WTC11 (cell line): Measurements from ENCODE around the gene RPTOR. TPM values are rescaled to one million over a fixed set of nuclear protein-coding genes. Genes with fewer than 3 reads are reported as not detected.

Experiments used
- ARID4B ChIP-seq: sonication (generic); formaldehyde crosslinking; IDR thresholded peaks from 2 replicates; pipeline ENCODE4 v1.8.0; 2023; ENCODE audit warnings: missing genetic modification reagents, mild to moderate bottlenecking, borderline replicate concordance
- ATF1 ChIP-seq: sonication (generic); formaldehyde crosslinking; IDR thresholded peaks from 2 replicates; pipeline ENCODE4 v1.8.1; 2023; ENCODE audit warnings: mild to moderate bottlenecking, moderate library complexity, missing genetic modification reagents
- ATF2 ChIP-seq: sonication (generic); formaldehyde crosslinking; IDR thresholded peaks from 2 replicates; pipeline ENCODE4 v1.8.1; 2022; ENCODE audit warnings: low read depth, missing genetic modification reagents, borderline replicate concordance
- CBFB ChIP-seq: sonication (generic); formaldehyde crosslinking; IDR thresholded peaks from 2 replicates; pipeline ENCODE4 v1.8.1; 2022; ENCODE audit warnings: mild to moderate bottlenecking, low read depth, missing genetic modification reagents
- ELF4 ChIP-seq: sonication (generic); formaldehyde crosslinking; IDR thresholded peaks from 2 replicates; pipeline ENCODE4 v1.8.1; 2022; ENCODE audit warnings: low read depth, mild to moderate bottlenecking, moderate library complexity, missing genetic modification reagents
- EMX1 ChIP-seq: fragments of 250-450 bp; sonication (Bioruptor Pico); IDR thresholded peaks from 2 replicates; pipeline ENCODE4 v1.8.0; 2021; ENCODE audit warnings: mild to moderate bottlenecking
- ESRRA ChIP-seq: sonication (generic); formaldehyde crosslinking; IDR thresholded peaks from 2 replicates; pipeline ENCODE4 v1.8.1; 2022; ENCODE audit warnings: mild to moderate bottlenecking, missing genetic modification reagents, borderline replicate concordance
- ETV6 ChIP-seq: sonication (generic); formaldehyde crosslinking; IDR thresholded peaks from 2 replicates; pipeline ENCODE4 v1.8.1; 2022; ENCODE audit warnings: mild to moderate bottlenecking, missing genetic modification reagents
- JAZF1 ChIP-seq: fragments of 250-450 bp; sonication (Bioruptor Pico); IDR thresholded peaks from 2 replicates; pipeline ENCODE4 v1.9.0; 2021; ENCODE audit warnings: moderate library complexity, mild to moderate bottlenecking, inconsistent platforms
- JUN ChIP-seq: sonication (generic); formaldehyde crosslinking; IDR thresholded peaks from 2 replicates; pipeline ENCODE4 v1.8.0; 2023; ENCODE audit warnings: mild to moderate bottlenecking, missing genetic modification reagents
- MYBL2 ChIP-seq: sonication (generic); formaldehyde crosslinking; IDR thresholded peaks from 2 replicates; pipeline ENCODE4 v1.8.1; 2023; ENCODE audit warnings: mild to moderate bottlenecking, moderate library complexity, missing genetic modification reagents
- NR2C2 ChIP-seq: sonication (generic); formaldehyde crosslinking; IDR thresholded peaks from 2 replicates; pipeline ENCODE4 v1.8.0; 2022; ENCODE audit warnings: mild to moderate bottlenecking, missing genetic modification reagents
- NR3C1 ChIP-seq: sonication (generic); formaldehyde crosslinking; conservative IDR thresholded peaks from 2 replicates; pipeline ENCODE4 v1.8.1; 2023; ENCODE audit warnings: low read depth, mild to moderate bottlenecking, missing genetic modification reagents
- RELA ChIP-seq: sonication (generic); formaldehyde crosslinking; IDR thresholded peaks from 2 replicates; pipeline ENCODE4 v1.8.1; 2022; ENCODE audit warnings: missing genetic modification reagents, mild to moderate bottlenecking, borderline replicate concordance
- ZNF281 ChIP-seq: sonication (generic); formaldehyde crosslinking; IDR thresholded peaks from 2 replicates; pipeline ENCODE4 v1.8.0; 2023; ENCODE audit warnings: mild to moderate bottlenecking, missing genetic modification reagents
- ZNF396 ChIP-seq: fragments of 250-450 bp; sonication (Bioruptor Pico); IDR thresholded peaks from 2 replicates; pipeline ENCODE4 v1.8.0; 2021; ENCODE audit warnings: mild to moderate bottlenecking, moderate library complexity, borderline replicate concordance
- ZNF416 ChIP-seq: fragments of 250-450 bp; sonication (Bioruptor Pico); IDR thresholded peaks from 2 replicates; pipeline ENCODE4 v1.9.0; 2021; ENCODE audit warnings: mild to moderate bottlenecking, inconsistent platforms
- total RNA-seq: library from RNA; stranded (reverse); gene quantifications from 3 replicates; pipeline ENCODE4 v1.2.3, GENCODE V29; 2021
- TF ChIP-seq, protein P1 (sequence below): fragments of 250-450 bp; sonication (Bioruptor Pico); IDR thresholded peaks from 2 replicates; pipeline ENCODE4 v1.9.0; 2021; ENCODE audit warnings: mild to moderate bottlenecking, borderline replicate concordance
- TF ChIP-seq, protein P2 (sequence below): sonication (generic); formaldehyde crosslinking; IDR thresholded peaks from 2 replicates; pipeline ENCODE4 v1.8.1; 2022; ENCODE audit warnings: low read depth, mild to moderate bottlenecking, moderate library complexity, missing genetic modification reagents, borderline replicate concordance
- TF ChIP-seq, protein P3 (sequence below): sonication (generic); formaldehyde crosslinking; IDR thresholded peaks from 2 replicates; pipeline ENCODE4 v1.8.0; 2022; ENCODE audit warnings: mild to moderate bottlenecking, missing genetic modification reagents
- TF ChIP-seq, protein P4 (sequence below): sonication (generic); formaldehyde crosslinking; IDR thresholded peaks from 2 replicates; pipeline ENCODE4 v1.8.1; 2023; ENCODE audit warnings: mild to moderate bottlenecking, missing genetic modification reagents

RPTOR gene
- total RNA-seq, 1 experiment from 2014 or later: 41.0 TPM

GRCh38 chr17:80544655-80545498 is at the start of gene RPTOR (continued):
- TF ChIP-seq ARID4B (CRISPR knock-in tag) (0 out of 2 replicates have a peak, but pooled peaks have one; percentile 80), ZNF281 (CRISPR knock-in tag) (no peak), JAZF1 (no peak), ESRRA (CRISPR knock-in tag) (no peak), ETV6 (CRISPR knock-in tag) (peak; percentile 48; the same call in 1 of the 2 replicates), NR2C2 (CRISPR knock-in tag) (no peak), ELF4 (CRISPR knock-in tag) (no peak), JUN (CRISPR knock-in tag) (peak; percentile 73; the same call in 1 of the 2 replicates), EMX1 (no peak), RELA (CRISPR knock-in tag) (peak; percentile 35; the same call in 1 of the 2 replicates), ZNF396 (CRISPR knock-in tag) (no peak), CBFB (no peak), ATF1 (no peak), ZNF416 (CRISPR knock-in tag) (no peak), MYBL2 (CRISPR knock-in tag) (peak; percentile 86), NR3C1 (no peak), ATF2 (no peak)
- TF ChIP-seq, protein P1, sequence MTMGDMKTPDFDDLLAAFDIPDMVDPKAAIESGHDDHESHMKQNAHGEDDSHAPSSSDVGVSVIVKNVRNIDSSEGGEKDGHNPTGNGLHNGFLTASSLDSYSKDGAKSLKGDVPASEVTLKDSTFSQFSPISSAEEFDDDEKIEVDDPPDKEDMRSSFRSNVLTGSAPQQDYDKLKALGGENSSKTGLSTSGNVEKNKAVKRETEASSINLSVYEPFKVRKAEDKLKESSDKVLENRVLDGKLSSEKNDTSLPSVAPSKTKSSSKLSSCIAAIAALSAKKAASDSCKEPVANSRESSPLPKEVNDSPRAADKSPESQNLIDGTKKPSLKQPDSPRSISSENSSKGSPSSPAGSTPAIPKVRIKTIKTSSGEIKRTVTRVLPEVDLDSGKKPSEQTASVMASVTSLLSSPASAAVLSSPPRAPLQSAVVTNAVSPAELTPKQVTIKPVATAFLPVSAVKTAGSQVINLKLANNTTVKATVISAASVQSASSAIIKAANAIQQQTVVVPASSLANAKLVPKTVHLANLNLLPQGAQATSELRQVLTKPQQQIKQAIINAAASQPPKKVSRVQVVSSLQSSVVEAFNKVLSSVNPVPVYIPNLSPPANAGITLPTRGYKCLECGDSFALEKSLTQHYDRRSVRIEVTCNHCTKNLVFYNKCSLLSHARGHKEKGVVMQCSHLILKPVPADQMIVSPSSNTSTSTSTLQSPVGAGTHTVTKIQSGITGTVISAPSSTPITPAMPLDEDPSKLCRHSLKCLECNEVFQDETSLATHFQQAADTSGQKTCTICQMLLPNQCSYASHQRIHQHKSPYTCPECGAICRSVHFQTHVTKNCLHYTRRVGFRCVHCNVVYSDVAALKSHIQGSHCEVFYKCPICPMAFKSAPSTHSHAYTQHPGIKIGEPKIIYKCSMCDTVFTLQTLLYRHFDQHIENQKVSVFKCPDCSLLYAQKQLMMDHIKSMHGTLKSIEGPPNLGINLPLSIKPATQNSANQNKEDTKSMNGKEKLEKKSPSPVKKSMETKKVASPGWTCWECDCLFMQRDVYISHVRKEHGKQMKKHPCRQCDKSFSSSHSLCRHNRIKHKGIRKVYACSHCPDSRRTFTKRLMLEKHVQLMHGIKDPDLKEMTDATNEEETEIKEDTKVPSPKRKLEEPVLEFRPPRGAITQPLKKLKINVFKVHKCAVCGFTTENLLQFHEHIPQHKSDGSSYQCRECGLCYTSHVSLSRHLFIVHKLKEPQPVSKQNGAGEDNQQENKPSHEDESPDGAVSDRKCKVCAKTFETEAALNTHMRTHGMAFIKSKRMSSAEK (CRISPR knock-in tag): no peak
- TF ChIP-seq, protein P2, sequence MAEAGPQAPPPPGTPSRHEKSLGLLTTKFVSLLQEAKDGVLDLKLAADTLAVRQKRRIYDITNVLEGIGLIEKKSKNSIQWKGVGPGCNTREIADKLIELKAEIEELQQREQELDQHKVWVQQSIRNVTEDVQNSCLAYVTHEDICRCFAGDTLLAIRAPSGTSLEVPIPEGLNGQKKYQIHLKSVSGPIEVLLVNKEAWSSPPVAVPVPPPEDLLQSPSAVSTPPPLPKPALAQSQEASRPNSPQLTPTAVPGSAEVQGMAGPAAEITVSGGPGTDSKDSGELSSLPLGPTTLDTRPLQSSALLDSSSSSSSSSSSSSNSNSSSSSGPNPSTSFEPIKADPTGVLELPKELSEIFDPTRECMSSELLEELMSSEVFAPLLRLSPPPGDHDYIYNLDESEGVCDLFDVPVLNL (CRISPR knock-in tag): peak; percentile 82
- TF ChIP-seq, protein P3, sequence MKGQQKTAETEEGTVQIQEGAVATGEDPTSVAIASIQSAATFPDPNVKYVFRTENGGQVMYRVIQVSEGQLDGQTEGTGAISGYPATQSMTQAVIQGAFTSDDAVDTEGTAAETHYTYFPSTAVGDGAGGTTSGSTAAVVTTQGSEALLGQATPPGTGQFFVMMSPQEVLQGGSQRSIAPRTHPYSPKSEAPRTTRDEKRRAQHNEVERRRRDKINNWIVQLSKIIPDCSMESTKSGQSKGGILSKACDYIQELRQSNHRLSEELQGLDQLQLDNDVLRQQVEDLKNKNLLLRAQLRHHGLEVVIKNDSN: no peak
- TF ChIP-seq, protein P4, sequence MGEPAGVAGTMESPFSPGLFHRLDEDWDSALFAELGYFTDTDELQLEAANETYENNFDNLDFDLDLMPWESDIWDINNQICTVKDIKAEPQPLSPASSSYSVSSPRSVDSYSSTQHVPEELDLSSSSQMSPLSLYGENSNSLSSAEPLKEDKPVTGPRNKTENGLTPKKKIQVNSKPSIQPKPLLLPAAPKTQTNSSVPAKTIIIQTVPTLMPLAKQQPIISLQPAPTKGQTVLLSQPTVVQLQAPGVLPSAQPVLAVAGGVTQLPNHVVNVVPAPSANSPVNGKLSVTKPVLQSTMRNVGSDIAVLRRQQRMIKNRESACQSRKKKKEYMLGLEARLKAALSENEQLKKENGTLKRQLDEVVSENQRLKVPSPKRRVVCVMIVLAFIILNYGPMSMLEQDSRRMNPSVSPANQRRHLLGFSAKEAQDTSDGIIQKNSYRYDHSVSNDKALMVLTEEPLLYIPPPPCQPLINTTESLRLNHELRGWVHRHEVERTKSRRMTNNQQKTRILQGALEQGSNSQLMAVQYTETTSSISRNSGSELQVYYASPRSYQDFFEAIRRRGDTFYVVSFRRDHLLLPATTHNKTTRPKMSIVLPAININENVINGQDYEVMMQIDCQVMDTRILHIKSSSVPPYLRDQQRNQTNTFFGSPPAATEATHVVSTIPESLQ: no peak
